HG02678 (cell line): ENCODE results near the gene UPB1.

Experiments
- ATAC-seq: cut with Tn5 transposase; IDR thresholded peaks from one replicate; pipeline ENCODE4 v1.9.1; 2021; ENCODE audit warnings: mild to moderate bottlenecking, moderate library complexity; ENCODE audit not compliant: unreplicated experiment

The UPB1 gene

GRCh38 chr22:24494528-24495364 is at the start of gene UPB1:
Gene UPB1, plus strand, starts transcription at chr22:24495332. Its CDS starts 72 bp downstream, at chr22:24495404.
- no peak for ATAC-seq

GRCh38 chr22:24445481-24446259 is 49.5 kb upstream of the UPB1 start:
- no peak for ATAC-seq

- no peak for ATAC-seq
Observed at GRCh38 chr22:24446260-24446611, 48.9 kb upstream of the UPB1 start.

GRCh38 chr22:24450610-24451009 is 44.5 kb upstream of the UPB1 start:
- ATAC-seq, result no peak

DNA sequence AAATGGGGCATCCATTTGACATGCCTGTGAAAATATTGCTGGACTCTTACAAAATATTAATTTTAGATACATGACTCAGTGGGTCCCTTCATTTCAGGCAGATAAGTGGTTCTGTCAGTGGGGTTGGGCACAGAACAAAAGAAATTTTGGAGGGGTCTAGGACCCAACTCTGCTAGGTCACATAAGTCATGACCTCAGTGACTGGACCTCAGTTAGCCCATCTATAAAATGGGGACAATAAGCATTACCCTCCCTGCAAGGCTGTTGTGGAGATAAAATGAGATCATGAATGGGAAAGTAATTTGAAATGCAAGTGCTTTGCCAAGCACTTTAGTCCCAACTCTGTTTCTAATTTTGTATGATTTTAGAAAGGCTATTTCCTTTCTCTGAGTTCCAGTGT is 44.0 kb upstream of the UPB1 start:
- ATAC-seq, result no peak

DNA sequence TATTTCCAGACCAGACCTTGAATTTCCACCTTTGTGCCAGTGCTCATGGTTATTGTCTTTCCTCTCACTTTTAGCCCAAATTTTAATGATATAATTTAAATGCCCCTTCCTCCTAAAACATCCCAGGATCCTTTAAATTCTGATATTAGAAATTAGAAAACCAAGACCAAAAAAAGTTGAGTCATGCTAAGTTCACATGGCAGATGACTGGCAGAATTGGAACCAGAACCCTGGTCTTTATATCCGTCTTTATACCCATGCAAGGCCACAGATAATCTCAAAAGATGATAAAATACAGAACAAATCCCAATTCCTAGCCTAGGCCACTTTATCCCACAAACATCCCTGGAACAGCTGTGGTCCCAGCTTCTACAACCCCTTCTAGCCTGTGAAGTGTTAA is 41.3 kb upstream of the UPB1 start:
- no peak for ATAC-seq

GRCh38 chr22:24455039-24455438 is 40.1 kb upstream of the UPB1 start:
- no peak for ATAC-seq

DNA sequence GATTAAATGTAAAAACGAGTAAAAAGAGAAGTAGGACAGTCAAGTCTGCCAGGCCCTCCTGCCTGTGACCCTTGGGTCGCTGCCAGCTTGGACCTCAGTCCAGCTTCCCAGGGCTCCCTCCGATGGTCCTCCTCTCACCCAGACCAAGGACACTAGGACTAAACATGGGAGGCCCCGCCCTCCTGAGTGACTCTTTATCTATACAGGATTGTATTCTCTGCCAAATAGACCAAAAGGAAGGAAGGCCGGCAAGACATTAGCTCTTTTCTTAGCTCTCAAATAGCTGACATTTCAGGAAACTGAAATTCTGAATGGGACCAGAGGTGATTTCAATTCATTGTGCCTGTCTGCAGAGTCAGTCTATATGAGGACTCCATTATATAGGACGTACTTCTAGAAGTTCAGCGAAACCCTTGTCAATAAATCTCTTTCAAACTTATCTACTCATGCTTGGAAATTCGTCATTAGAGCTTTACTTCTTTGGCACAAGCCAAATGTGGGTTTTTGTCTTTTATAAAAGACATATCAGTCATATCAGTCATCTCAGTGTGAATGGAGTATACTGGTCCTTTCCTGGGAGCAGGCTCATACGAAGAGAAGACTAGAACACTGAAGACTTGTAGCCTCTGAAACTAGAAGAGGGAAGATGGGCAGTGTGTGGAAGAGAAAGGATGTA is 39.2 kb upstream of the UPB1 start:
- ATAC-seq, result no peak

DNA sequence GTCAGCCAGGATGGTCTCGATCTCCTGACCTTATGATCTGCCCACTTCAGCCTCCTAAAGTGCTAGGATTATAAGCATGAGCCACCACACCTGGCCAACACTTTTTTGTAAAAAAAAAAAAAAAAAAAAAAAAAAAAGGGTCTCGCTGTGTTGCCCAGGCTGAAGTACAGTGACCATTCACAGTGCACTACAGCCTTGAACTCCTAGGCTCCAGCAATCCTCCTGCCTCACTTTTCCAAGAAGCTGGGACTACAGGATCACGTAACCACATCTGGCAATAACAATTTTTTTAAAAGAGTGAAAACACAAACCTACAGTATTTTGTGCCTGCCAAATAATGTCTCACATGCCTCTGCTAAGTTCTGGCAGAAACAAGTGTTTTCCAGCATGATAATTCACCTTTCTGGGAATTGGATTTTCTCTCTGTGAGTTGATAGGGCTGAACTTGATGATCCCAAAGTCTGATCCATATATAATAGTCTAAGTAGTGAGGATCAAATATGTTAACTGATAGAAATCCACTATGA is 37.2 kb upstream of the UPB1 start:
- no peak for ATAC-seq

DNA sequence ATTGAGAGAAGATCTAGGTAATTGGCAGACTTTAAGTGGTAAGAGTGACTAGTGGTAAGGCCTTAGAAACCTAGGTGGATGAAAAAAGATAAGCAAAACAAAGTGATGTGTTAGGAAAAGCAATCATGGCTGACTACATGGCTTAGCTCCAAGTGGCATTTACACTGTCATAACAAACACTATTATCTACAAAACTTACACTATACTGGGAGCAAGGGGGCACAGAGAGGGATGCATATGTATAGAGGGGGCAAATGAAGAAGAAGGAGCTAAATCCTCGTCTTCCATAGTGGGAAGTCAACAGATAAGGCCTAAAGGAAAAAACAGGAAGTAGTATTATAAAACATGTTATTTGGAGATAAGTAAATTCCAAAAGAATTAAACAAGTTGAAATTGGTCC is 35.2 kb upstream of the UPB1 start:
- ATAC-seq, result no peak

GRCh38 chr22:24460418-24461089 is 34.6 kb upstream of the UPB1 start:
- ATAC-seq, result peak; percentile 53

DNA sequence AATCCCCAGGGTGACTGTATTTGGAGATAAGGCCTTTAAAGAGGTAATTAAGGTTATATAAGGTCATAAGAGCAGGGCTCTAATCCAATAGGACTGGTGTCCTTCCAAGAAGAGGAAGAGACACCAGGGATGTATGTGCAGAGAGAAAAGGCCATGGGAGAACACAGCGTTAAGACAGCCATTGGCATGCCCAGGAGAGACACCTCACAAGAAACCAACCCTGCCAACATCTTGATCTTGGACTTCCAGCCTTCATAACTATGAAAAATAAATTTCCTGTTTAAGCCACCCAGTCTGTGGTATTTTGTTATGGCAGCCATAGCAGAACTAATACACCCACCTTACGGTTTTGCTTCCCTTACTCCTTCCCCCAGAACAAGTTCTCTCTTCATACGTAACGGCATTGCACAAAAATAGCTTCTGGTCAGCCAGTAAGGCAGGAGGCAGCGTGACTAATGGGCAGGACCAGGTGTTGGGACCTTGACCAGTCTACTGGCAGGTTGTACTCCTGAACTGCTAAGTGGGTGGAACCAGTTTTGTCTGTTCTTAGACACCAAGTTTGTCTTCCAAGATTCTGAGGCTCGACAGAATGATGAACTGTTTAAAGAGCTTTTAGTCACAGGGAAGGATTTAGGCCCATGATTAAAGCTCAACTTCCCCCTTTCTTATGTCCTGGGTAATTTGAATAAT is 31.9 kb upstream of the UPB1 start:
- ATAC-seq, result no peak

- no peak for ATAC-seq
Observed at GRCh38 chr22:24465566-24465965, 29.6 kb upstream of the UPB1 start.

DNA sequence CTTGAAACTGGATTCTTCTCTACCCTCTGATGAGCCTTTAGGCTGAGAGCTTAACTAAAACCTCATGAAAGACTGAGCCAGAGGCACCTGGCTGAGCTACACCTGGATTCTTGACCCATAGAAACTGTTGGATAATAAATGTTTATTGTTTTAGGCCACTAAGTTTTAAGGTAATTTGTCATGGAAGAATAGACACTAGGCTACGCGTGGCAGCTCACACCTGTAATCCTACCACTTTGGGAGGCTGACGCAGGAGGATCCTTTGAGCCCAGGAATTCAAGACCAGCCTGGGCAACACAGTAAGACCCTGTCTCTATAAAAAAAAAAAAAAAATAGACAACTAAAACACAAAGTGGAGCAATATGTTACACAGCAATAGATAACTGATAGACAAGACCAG is 29.2 kb upstream of the UPB1 start:
- ATAC-seq, result no peak

GRCh38 chr22:24466716-24467328 is 28.3 kb upstream of the UPB1 start:
- no peak for ATAC-seq

DNA sequence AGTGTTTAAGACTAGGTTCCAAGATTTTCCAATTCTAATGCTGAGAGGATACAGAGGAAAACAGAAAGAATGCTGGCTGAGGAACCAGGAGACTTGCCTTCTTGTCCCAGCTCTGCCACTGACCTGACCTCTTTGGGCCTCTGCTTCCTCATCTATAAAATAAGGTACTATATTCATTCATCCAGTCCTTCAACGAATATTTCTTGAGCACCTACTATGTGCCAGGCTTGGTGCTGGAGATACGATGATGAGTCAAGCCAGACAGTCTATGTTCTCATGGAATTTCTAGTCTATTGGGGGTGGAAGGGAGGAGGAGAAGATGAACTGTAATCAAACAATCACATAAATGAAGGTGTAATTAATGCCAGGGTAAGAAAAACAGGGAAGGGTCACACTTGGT is 27.8 kb upstream of the UPB1 start:
- no peak for ATAC-seq

DNA sequence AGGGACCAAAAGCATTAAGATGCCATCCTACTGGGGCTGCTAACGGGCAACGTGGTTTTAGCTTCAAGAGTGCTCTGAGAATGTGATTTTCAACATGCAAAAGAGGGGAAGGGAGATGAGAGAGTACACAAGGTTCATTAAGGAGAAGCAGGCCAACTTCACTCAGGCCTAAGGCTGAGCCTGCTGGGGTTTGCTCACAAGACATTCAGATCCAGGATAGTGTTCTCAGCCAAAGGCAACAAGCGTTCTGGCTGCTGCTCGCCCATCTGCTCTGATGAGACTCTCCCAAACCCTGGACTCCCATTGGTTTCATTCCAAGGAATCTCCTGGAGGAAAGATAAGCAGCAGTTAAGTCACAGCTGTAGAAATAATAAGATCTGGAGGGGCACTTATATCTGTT is 23.6 kb upstream of the UPB1 start:
- ATAC-seq, result no peak

- no peak for ATAC-seq
Observed at GRCh38 chr22:24473284-24473683, 21.8 kb upstream of the UPB1 start.

DNA sequence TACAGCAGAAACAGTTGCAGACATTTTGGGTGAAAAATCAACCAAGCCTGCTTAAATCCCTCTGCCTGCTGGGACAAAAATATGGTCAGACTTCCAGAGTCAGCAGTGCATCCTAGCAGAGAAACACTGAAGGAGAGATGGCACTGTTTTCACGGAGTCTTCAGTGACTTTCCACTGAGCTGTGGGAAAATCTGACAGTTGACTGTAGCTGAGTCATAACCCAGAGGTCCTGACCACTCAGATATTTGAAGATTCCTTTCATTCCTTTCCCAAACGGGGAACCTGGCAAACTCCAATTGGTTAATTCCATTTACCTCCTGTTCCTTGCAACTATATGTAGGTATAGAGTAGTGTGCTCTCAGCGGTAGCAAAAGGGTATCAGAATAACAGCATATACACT is 20.9 kb upstream of the UPB1 start:
- ATAC-seq, result no peak

- no peak for ATAC-seq
Observed at GRCh38 chr22:24474649-24475255, 20.4 kb upstream of the UPB1 start.
